Astrocyte (in vitro differentiated cells and primary cell): ENCODE results near the gene ROR1. TPM values are rescaled to one million over a fixed set of nuclear protein-coding genes. Genes with fewer than 3 reads are reported as not detected.
"Not testable (repeated sequence)": the region's sequence is repeated elsewhere in the genome, so short reads cannot be mapped to it uniquely, and the experiment has no call there.

Experiments
- DNase-seq: peaks from one replicate; pipeline ENCODE4 v3.0.0-alpha.2; 2010; ENCODE audit warnings: low read depth
- FAIRE-seq: peaks from 2 replicates; lab custom pipeline; 2011; peaks lifted over from hg19 to GRCh38; lab: Jason Lieb, UNC
- H2AFZ ChIP-seq: 2 replicates; pipeline ENCODE4 v1.6.0; 2012; ENCODE audit warnings: low read depth, low read length, inconsistent platforms
- H3K27ac ChIP-seq: 2 replicates; pipeline ENCODE4 v1.5.1; 2011; ENCODE audit warnings: low read depth, low read length, inconsistent platforms
- H3K27me3 ChIP-seq: 2 replicates; pipeline ENCODE4 v1.6.0; 2011; ENCODE audit warnings: low read length, inconsistent platforms; ENCODE audit not compliant: insufficient read depth
- H3K36me3 ChIP-seq: 2 replicates; pipeline ENCODE4 v1.5.1; 2011; ENCODE audit warnings: low read length, inconsistent platforms; ENCODE audit not compliant: insufficient read depth
- H3K4me1 ChIP-seq: 2 replicates; pipeline ENCODE4 v1.5.1; 2011; ENCODE audit warnings: low read length, inconsistent platforms; ENCODE audit not compliant: insufficient read depth
- H3K4me2 ChIP-seq: 2 replicates; pipeline ENCODE4 v1.6.0; 2012; ENCODE audit warnings: low read length, inconsistent platforms
- H3K4me3 ChIP-seq: 2 replicates; pipeline ENCODE4 v1.5.1; 2011; ENCODE audit warnings: low read depth, mild to moderate bottlenecking, low read length, inconsistent platforms; ENCODE audit not compliant: insufficient read depth
- H3K79me2 ChIP-seq: 2 replicates; pipeline ENCODE4 v1.6.0; 2012; ENCODE audit warnings: mild to moderate bottlenecking, low read length, inconsistent platforms; ENCODE audit not compliant: insufficient read depth
- H3K9ac ChIP-seq: 2 replicates; pipeline ENCODE4 v1.6.0; 2012; ENCODE audit warnings: mild to moderate bottlenecking, low read length, inconsistent platforms
- H3K9me3 ChIP-seq: 2 replicates; pipeline ENCODE4 v1.5.1; 2012; ENCODE audit warnings: low read depth, mild to moderate bottlenecking, low read length, inconsistent platforms; ENCODE audit not compliant: insufficient read depth
- H4K20me1 ChIP-seq: 2 replicates; pipeline ENCODE4 v1.6.0; 2012; ENCODE audit warnings: low read length, inconsistent platforms; ENCODE audit not compliant: insufficient read depth
- H3K27ac Mint-ChIP-seq: one replicate; pipeline ENCODE4 v1.8.0; 2021; ENCODE audit warnings: mild to moderate bottlenecking, mixed read lengths; ENCODE audit not compliant: unreplicated experiment
- H3K27me3 Mint-ChIP-seq: one replicate; pipeline ENCODE4 v1.8.0; 2021; ENCODE audit warnings: low read depth, mixed read lengths; ENCODE audit not compliant: unreplicated experiment
- H3K36me3 Mint-ChIP-seq: one replicate; pipeline ENCODE4 v1.8.0; 2021; ENCODE audit warnings: low read depth, mixed read lengths; ENCODE audit not compliant: unreplicated experiment
- H3K4me1 Mint-ChIP-seq: one replicate; pipeline ENCODE4 v1.8.0; 2021; ENCODE audit warnings: low read depth, mixed read lengths; ENCODE audit not compliant: unreplicated experiment
- H3K4me3 Mint-ChIP-seq: one replicate; pipeline ENCODE4 v1.8.0; 2021; ENCODE audit warnings: mild to moderate bottlenecking, moderate library complexity, mixed read lengths; ENCODE audit not compliant: unreplicated experiment
- H3K9me3 Mint-ChIP-seq: one replicate; pipeline ENCODE4 v1.8.0; 2021; ENCODE audit warnings: mild to moderate bottlenecking, mixed read lengths; ENCODE audit not compliant: unreplicated experiment
- EZH2 ChIP-seq: IDR thresholded peaks from 2 replicates; pipeline ENCODE4 v1.6.1; 2012; ENCODE audit warnings: mild to moderate bottlenecking, low read length, inconsistent platforms; ENCODE audit not compliant: insufficient read depth
- total RNA-seq: library from RNA; stranded (reverse); gene quantifications from 2 replicates; pipeline ENCODE4 v1.2.1, GENCODE V29; 2021
- TF ChIP-seq, protein P1 (sequence below): IDR thresholded peaks from 2 replicates; pipeline ENCODE4 v1.5.1; 2011; ENCODE audit warnings: low read depth, mild to moderate bottlenecking, inconsistent platforms, low read length, moderate library complexity; ENCODE audit not compliant: insufficient read depth

The ROR1 gene
- total RNA-seq, 1 donor from 2014 or later, result 38.3 TPM

DNA sequence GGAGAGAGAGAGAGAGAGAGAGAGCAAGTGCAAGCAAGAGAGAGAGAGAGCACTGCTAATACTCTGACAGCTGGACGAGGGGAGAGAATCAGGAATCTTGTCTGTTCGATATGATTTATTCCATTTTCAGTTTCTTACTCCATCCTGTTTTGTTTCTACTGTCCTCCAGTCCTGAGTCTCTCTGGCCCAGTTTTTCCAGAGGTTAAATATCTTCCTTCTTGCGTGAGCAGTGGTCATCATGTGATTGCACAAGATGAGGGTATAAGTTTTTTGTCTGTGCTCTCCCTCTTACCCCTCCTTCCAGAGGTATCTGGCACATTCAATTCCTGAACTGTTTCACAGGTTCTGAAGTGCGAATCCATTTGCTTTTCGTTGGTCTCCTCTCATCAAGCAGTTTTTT lies 446.4 kb downstream of the ROR1 start:
- no peaks in the 10 kb centered on the region for H4K20me1 ChIP-seq

DNA sequence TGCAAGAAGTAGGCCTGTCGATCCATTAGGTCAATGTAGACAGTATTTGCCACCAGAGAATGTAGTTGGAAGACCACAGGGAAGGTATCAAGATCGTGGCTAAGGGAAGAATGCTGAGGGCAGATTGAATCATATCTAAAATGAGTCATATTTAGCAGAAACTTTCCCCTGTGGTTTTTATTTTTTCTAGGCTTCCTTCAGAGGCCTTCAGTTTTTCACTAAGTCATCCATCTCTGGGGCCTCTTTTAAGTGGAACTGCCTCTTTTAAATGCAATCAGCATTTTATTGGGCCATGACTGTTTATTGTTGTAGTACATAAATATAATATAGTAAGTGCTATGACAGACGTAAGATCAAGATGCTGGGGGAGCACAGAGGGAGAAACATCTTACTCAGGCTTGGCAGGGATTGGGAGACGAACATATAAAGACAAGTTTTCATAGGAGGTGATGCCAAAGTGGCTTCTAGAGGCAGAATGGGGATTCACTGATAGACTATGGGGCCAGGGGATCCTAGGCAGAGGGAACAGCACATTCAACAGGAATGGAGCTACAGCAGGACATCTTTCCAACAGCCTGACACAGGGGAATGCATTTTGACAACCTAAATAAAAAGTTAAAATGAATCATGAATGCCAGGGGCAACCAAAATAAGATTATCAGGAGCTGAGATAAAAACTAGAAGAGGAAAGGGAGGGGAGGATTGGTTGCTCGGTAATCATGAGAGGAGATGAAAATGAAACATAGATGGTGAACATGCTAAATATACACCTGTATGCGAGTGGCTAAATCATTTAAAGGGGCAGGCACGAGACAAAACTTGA lies 449.7 kb downstream of the ROR1 start:
- H3K9ac ChIP-seq, result peak overlapping the region; percentile 69
- Mint-ChIP-seq H3K9me3 (no peaks in the 10 kb centered on the region), H3K27ac (peak overlapping the region; percentile 95), H3K36me3 (no peaks in the 10 kb centered on the region), H3K4me3 (no peak overlapping the region), H3K27me3 (peaks cover 2% of the 10 kb centered on the region), H3K4me1 (peaks cover 21% of the 10 kb centered on the region)
- peak overlapping the region; percentile 42 for H3K4me2 ChIP-seq
- no peak overlapping the region for H3K4me3 ChIP-seq
- FAIRE-seq (peak; percentile 96), DNase-seq (peak; percentile 94)
- no peaks in the 10 kb centered on the region for H3K36me3 ChIP-seq
- H4K20me1 ChIP-seq, result no peaks in the 10 kb centered on the region
- no peaks in the 10 kb centered on the region for H3K79me2 ChIP-seq
- TF ChIP-seq, protein P1, sequence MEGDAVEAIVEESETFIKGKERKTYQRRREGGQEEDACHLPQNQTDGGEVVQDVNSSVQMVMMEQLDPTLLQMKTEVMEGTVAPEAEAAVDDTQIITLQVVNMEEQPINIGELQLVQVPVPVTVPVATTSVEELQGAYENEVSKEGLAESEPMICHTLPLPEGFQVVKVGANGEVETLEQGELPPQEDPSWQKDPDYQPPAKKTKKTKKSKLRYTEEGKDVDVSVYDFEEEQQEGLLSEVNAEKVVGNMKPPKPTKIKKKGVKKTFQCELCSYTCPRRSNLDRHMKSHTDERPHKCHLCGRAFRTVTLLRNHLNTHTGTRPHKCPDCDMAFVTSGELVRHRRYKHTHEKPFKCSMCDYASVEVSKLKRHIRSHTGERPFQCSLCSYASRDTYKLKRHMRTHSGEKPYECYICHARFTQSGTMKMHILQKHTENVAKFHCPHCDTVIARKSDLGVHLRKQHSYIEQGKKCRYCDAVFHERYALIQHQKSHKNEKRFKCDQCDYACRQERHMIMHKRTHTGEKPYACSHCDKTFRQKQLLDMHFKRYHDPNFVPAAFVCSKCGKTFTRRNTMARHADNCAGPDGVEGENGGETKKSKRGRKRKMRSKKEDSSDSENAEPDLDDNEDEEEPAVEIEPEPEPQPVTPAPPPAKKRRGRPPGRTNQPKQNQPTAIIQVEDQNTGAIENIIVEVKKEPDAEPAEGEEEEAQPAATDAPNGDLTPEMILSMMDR, result no peak
- no peak for TF ChIP-seq EZH2
- H3K4me1 ChIP-seq, result peaks cover 23% of the 10 kb centered on the region
- H3K27ac ChIP-seq, result peak overlapping the region; percentile 91
- no peak overlapping the region for H2AFZ ChIP-seq
- no peaks in the 10 kb centered on the region for H3K27me3 ChIP-seq
- H3K9me3 ChIP-seq, result no peaks in the 10 kb centered on the region

More for the DNA sequence above, 446.4 kb downstream of the ROR1 start:
- peaks cover 21% of the 10 kb centered on the region for H3K4me1 Mint-ChIP-seq
- Histone ChIP-seq H3K36me3 (no peaks in the 10 kb centered on the region), H2AFZ (no peak overlapping the region), H3K79me2 (no peaks in the 10 kb centered on the region), H3K4me1 (peaks cover 18% of the 10 kb centered on the region), H3K9ac (no peak overlapping the region), H3K9me3 (no peaks in the 10 kb centered on the region), H3K4me2 (no peak overlapping the region), H3K4me3 (no peak overlapping the region), H3K27me3 (no peaks in the 10 kb centered on the region), H3K27ac (no peak overlapping the region)
- DNase-seq (no peak), FAIRE-seq (no peak)
- H3K27me3 Mint-ChIP-seq, result peaks cover 4% of the 10 kb centered on the region
- H3K4me3 Mint-ChIP-seq, result no peak overlapping the region
- H3K9me3 Mint-ChIP-seq, result peaks cover 9% of the 10 kb centered on the region
- no peaks in the 10 kb centered on the region for H3K36me3 Mint-ChIP-seq
- H3K27ac Mint-ChIP-seq, result no peak overlapping the region
- TF ChIP-seq, protein P1, result no peak
- TF ChIP-seq EZH2, result no peak

DNA sequence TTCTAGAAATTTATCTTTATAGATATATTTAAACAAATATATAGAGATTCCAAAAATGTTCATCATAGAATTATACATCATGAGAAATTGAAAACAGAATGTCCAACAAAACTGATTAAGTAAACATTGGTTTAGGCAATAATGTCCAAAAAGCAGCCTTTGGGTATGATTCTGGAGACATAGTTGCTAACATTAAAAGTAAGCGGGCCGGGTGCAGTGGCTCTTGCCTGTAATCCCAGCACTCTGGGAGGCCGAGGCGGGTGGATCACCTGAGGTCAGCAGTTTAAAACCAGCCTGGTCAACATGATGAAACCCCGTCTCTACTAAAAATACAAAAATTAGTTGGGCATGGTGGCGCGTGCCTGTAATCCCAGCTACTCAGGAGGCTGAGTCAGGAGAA lies 450.4 kb downstream of the ROR1 start:
- not testable (repeated sequence) for H3K4me3 ChIP-seq, DNase-seq, H3K9me3 ChIP-seq, H3K9ac ChIP-seq, H3K9me3 Mint-ChIP-seq, FAIRE-seq, H3K79me2 ChIP-seq, H4K20me1 ChIP-seq, H2AFZ ChIP-seq, H3K36me3 Mint-ChIP-seq, H3K36me3 ChIP-seq, H3K4me3 Mint-ChIP-seq, H3K27me3 Mint-ChIP-seq, H3K27ac Mint-ChIP-seq, H3K27me3 ChIP-seq
- Histone ChIP-seq H3K4me2 (peak overlapping the region; percentile 42), H3K27ac (peak overlapping the region; percentile 91), H3K4me1 (peaks cover 23% of the 10 kb centered on the region)
- H3K4me1 Mint-ChIP-seq, result peaks cover 21% of the 10 kb centered on the region
